Activated naive CD4-positive, alpha-beta T cell treated with anti-CD3 and anti-CD28 coated beads, Interleukin-2, amount 50 U/mL, for 24 hours (primary cell): Measurements from ENCODE around the gene FLT1.

ENCODE experiments used
- H3K27ac Mint-ChIP-seq: one replicate; pipeline ENCODE4 v1.8.0; 2021; ENCODE audit warnings: mild to moderate bottlenecking, mixed read lengths
- H3K27me3 Mint-ChIP-seq: one replicate; pipeline ENCODE4 v1.8.0; 2021; ENCODE audit warnings: mixed read lengths
- H3K36me3 Mint-ChIP-seq: one replicate; pipeline ENCODE4 v1.8.0; 2021; ENCODE audit warnings: mixed read lengths
- H3K4me1 Mint-ChIP-seq: one replicate; pipeline ENCODE4 v1.8.0; 2021; ENCODE audit warnings: mixed read lengths
- H3K4me3 Mint-ChIP-seq: one replicate; pipeline ENCODE4 v1.8.0; 2021; ENCODE audit warnings: mild to moderate bottlenecking, mixed read lengths
- H3K9me3 Mint-ChIP-seq: one replicate; pipeline ENCODE4 v1.8.0; 2021; ENCODE audit warnings: mixed read lengths

The FLT1 gene

DNA sequence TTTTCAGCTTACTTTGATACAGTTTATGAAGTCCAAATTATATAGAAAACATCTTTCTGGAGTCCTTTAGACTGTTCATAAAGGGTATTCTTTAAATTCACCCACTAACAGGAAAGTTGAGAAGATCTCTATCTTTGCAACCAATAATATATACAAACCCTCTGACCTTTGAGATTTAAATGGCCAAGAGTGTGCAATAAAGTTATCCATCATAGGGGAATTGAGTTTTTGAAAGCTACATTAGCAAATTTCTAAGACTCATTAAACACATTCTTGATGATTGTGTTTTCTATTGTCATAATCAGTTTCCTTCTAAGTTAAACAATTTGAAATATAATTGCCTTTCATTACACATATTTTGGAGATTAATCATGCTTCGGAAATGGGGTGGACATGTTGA, 15.9 kb downstream of the FLT1 start:
- Mint-ChIP-seq H3K4me1 (no peaks in the 10 kb centered on the region), H3K36me3 (no peaks in the 10 kb centered on the region), H3K27me3 (peaks cover 4% of the 10 kb centered on the region), H3K9me3 (no peaks in the 10 kb centered on the region), H3K4me3 (no peak overlapping the region), H3K27ac (no peak overlapping the region)

DNA sequence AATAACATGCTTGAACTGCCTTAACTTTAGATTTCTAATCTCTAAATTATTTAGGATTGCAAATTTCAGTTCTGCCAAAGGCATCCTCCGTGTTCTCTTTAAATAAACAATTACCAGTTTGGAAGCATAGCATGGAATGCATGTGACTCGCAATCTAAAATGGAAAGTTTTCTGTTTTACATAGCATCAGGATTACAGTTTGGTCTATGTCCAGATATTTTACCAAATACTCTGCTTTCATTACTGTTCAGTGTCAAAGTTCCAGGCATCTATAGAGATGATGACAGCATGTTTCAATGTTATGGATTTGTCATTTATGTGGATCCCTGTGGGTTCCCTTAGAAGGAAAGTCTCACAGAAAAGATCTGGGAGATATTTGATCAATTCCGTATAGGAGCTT, 16.8 kb downstream of the FLT1 start:
- Mint-ChIP-seq H3K27ac (no peak overlapping the region), H3K4me1 (no peaks in the 10 kb centered on the region), H3K9me3 (no peaks in the 10 kb centered on the region), H3K4me3 (no peak overlapping the region), H3K36me3 (no peaks in the 10 kb centered on the region), H3K27me3 (peaks cover 4% of the 10 kb centered on the region)

DNA sequence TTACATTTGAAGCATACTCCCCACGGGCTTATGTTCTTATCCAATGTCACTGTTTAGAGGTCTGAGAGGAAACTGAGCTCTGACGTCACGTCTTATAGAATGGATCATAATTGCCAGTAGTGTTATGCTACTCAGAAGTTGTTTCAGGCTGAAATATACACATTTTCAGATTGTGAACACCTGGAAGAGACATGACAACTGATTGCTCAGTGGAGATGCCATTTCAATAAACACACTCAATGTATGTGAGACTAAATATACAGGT, 17.3 kb downstream of the FLT1 start:
- Mint-ChIP-seq H3K27me3 (peaks cover 7% of the 10 kb centered on the region), H3K9me3 (peaks cover 3% of the 10 kb centered on the region), H3K4me1 (no peaks in the 10 kb centered on the region)

DNA sequence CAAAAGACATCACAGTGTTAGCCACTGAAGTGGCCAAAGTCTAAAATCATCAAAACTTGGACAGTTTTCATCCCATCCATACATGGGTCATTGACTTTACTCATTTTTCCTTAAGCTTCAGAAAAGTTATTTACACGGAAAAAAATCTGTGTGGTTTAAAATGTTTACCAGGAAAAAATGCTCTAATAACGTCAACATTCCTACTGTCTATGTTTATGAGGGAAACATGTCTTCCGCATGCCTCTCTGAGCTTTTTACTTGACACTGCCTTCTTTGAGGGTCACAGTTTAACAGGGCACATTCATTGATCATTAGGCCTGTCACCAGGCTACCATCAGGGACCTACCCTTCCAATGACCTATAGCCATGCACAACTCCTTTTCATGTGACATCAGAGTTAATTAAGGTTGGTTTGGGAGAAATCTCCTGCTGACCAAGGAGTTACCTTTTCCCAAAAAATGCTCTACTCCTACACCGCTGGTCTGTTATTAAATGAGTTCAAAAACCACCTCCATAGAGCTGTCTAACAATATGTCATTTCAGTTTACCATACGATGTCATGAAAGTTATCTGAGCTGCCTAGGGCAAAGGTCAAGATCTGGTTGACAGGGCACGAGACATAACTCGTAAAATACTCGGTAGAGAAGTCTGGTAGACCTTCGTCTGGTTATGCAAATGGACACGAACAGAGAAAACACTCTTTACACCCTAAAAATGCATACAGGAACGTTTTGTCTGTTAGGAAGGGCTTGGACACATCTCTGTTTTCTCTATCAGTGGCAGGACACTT, 17.8 kb downstream of the FLT1 start:
- Mint-ChIP-seq H3K4me1 (no peaks in the 10 kb centered on the region), H3K27me3 (peaks cover 10% of the 10 kb centered on the region), H3K27ac (no peak overlapping the region), H3K36me3 (peaks cover 2% of the 10 kb centered on the region), H3K4me3 (no peak overlapping the region), H3K9me3 (peaks cover 4% of the 10 kb centered on the region)

More for the DNA sequence above, 17.3 kb downstream of the FLT1 start:
- Mint-ChIP-seq H3K27ac (no peak overlapping the region), H3K4me3 (no peak overlapping the region), H3K36me3 (peaks cover 2% of the 10 kb centered on the region)

DNA sequence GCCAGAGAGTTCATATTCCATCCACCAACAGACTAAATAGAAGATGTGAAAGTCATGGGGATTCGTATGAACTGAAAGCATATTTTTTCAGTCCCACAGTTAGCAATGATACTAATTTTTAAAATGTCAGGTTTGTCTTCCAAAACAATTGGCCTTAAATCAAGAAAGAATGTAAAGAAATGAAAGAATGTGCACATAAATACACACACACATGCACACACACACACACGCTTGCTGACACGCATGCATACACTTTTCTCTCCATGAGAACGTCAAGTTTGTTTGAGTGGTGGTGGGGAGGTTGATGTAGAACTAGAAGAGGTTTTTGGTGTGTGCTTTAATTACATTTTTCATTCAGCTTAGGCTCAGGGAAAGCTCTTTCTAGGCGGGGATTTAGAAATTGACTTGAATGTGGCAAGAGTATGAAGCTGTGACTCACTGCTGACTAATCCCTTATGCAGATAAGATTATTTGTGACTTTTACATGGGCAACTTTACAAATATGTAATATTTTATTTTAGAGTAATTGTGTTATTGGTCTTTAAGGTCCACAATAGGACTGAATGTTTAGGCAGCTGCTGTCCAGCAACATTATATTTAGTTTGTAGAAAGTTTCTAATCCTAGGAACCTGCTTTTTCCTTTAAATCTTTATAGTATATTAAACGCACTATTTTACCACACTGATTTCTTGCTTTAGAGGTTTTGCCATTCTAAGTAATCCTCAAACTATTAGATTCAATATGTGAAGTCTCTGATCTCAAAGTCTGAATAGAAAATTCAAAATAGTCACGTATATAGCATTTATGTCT, 18.8 kb downstream of the FLT1 start:
- Mint-ChIP-seq H3K27ac (no peak overlapping the region), H3K27me3 (peaks cover 13% of the 10 kb centered on the region), H3K36me3 (peaks cover 4% of the 10 kb centered on the region), H3K4me3 (no peak overlapping the region), H3K9me3 (peaks cover 4% of the 10 kb centered on the region), H3K4me1 (no peaks in the 10 kb centered on the region)

DNA sequence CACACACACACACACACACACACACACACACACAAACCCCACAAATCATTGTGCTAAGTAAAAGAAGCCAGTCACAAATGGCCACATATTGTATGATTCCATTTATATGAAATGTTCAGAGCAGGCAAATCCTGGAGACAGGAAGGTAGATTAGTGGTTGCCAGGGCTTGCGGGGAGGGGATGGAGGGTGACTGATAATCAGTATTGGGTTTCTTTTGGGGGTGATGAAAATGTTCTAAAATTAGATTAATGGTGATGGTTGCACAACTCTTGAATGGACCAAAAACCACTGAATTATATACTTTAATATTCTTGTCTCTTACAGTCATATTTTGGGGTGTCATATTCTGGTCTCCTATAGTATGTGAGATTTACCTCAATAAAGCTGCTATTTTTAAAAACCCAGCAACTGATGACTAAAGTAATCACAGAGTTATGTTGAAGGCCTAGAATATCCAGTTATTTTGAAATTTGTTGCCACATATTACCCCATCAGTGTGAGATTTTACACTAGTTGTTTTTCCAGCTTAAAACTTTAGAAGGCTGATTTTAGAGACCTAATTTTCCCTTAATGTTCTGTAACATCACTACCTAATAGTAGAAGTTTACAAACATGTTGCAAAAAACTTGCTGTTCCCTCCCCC, 20.3 kb downstream of the FLT1 start:
- H3K36me3 Mint-ChIP-seq, result peaks cover 4% of the 10 kb centered on the region

GRCh38 chr13:28473044-28473443, 21.9 kb downstream of the FLT1 start:
- Mint-ChIP-seq H3K27ac (no peak overlapping the region), H3K9me3 (peaks cover 4% of the 10 kb centered on the region), H3K4me3 (no peak overlapping the region), H3K4me1 (no peaks in the 10 kb centered on the region), H3K27me3 (peaks cover 9% of the 10 kb centered on the region), H3K36me3 (peaks cover 4% of the 10 kb centered on the region)

More for the DNA sequence above, 20.3 kb downstream of the FLT1 start:
- no peaks in the 10 kb centered on the region for H3K4me1 Mint-ChIP-seq
- H3K27me3 Mint-ChIP-seq, result peaks cover 10% of the 10 kb centered on the region
- peaks cover 4% of the 10 kb centered on the region for H3K9me3 Mint-ChIP-seq
- no peak overlapping the region for H3K4me3 Mint-ChIP-seq
- H3K27ac Mint-ChIP-seq, result no peak overlapping the region

GRCh38 chr13:28471421-28471820, 23.5 kb downstream of the FLT1 start:
- no peak overlapping the region for H3K27ac Mint-ChIP-seq
- H3K27me3 Mint-ChIP-seq, result peaks cover 9% of the 10 kb centered on the region
- peaks cover 4% of the 10 kb centered on the region for H3K9me3 Mint-ChIP-seq
- no peaks in the 10 kb centered on the region for H3K4me1 Mint-ChIP-seq
- H3K4me3 Mint-ChIP-seq, result no peak overlapping the region
- peaks cover 4% of the 10 kb centered on the region for H3K36me3 Mint-ChIP-seq

- H3K27ac Mint-ChIP-seq, result no peak overlapping the region
These were observed 24.6 kb downstream of the FLT1 start for GRCh38 chr13:28470296-28470695.

GRCh38 chr13:28469316-28469715, 25.6 kb downstream of the FLT1 start:
- H3K9me3 Mint-ChIP-seq, result peaks cover 4% of the 10 kb centered on the region
- H3K4me1 Mint-ChIP-seq, result no peaks in the 10 kb centered on the region
- peaks cover 9% of the 10 kb centered on the region for H3K27me3 Mint-ChIP-seq
- H3K27ac Mint-ChIP-seq, result no peak overlapping the region
- peaks cover 4% of the 10 kb centered on the region for H3K36me3 Mint-ChIP-seq
- H3K4me3 Mint-ChIP-seq, result no peak overlapping the region

More at GRCh38 chr13:28470296-28470695, 24.6 kb downstream of the FLT1 start:
- Mint-ChIP-seq H3K4me1 (no peaks in the 10 kb centered on the region), H3K36me3 (peaks cover 4% of the 10 kb centered on the region), H3K4me3 (no peak overlapping the region), H3K27me3 (peaks cover 9% of the 10 kb centered on the region), H3K9me3 (peaks cover 4% of the 10 kb centered on the region)

GRCh38 chr13:28468023-28468915, 26.7 kb downstream of the FLT1 start:
- Mint-ChIP-seq H3K36me3 (peaks cover 4% of the 10 kb centered on the region), H3K9me3 (peaks cover 4% of the 10 kb centered on the region), H3K4me1 (no peaks in the 10 kb centered on the region), H3K27ac (no peak overlapping the region), H3K27me3 (peaks cover 9% of the 10 kb centered on the region), H3K4me3 (no peak overlapping the region)

- H3K4me3 Mint-ChIP-seq, result no peak overlapping the region
- H3K4me1 Mint-ChIP-seq, result no peaks in the 10 kb centered on the region
- no peaks in the 10 kb centered on the region for H3K9me3 Mint-ChIP-seq
- no peak overlapping the region for H3K27ac Mint-ChIP-seq
- H3K27me3 Mint-ChIP-seq, result peaks cover 2% of the 10 kb centered on the region
- H3K36me3 Mint-ChIP-seq, result peaks cover 4% of the 10 kb centered on the region
These were observed 27.9 kb downstream of the FLT1 start for GRCh38 chr13:28467034-28467433.

- H3K36me3 Mint-ChIP-seq, result peaks cover 2% of the 10 kb centered on the region
- H3K9me3 Mint-ChIP-seq, result no peaks in the 10 kb centered on the region
- no peaks in the 10 kb centered on the region for H3K27me3 Mint-ChIP-seq
- no peak overlapping the region for H3K27ac Mint-ChIP-seq
- no peak overlapping the region for H3K4me3 Mint-ChIP-seq
- H3K4me1 Mint-ChIP-seq, result no peaks in the 10 kb centered on the region
These were observed 28.8 kb downstream of the FLT1 start for GRCh38 chr13:28466151-28466550.

- Mint-ChIP-seq H3K4me3 (no peak overlapping the region), H3K9me3 (no peaks in the 10 kb centered on the region), H3K27ac (no peak overlapping the region), H3K36me3 (peaks cover 2% of the 10 kb centered on the region), H3K4me1 (no peaks in the 10 kb centered on the region), H3K27me3 (no peaks in the 10 kb centered on the region)
These were observed 30.0 kb downstream of the FLT1 start for GRCh38 chr13:28464861-28465460.

DNA sequence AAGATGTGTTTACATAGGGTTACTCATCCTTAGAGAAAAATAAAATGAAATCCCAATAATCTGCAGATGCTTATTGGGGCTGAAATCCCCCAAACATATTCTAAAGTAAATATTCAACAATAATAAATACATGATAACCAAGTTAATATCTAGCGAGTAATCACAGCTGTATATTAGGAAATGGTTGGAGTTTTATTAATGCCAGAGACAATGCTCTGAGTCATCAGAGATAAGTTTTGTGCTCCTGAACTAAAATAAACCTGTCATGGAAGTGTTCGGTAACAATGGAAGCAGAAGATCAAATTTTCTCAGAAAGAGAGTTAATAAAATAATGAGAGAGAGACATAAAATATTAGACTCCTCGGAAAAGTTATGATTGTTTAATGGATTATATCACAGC, 31.4 kb downstream of the FLT1 start:
- Mint-ChIP-seq H3K36me3 (peaks cover 2% of the 10 kb centered on the region), H3K4me3 (no peak overlapping the region), H3K4me1 (no peaks in the 10 kb centered on the region), H3K27ac (no peak overlapping the region), H3K27me3 (no peaks in the 10 kb centered on the region), H3K9me3 (no peaks in the 10 kb centered on the region)
